HAP-1 (cell line): ENCODE measurements around the gene CMTM4.
"Not testable (repeated sequence)": the region's sequence is repeated elsewhere in the genome, so short reads cannot be mapped to it uniquely, and the experiment has no call there.

ENCODE experiments used
- DNase-seq, 2 experiments: peaks; one replicate each; pipeline ENCODE4 v3.0.0-alpha.2; 2016 to 2020; ENCODE audit warnings: low spot score in 2 of 2
- H3K27me3 ChIP-seq: fragments of 250-450 bp; sonication (Bioruptor Pico); 2 replicates; pipeline ENCODE4 v1.5.1; 2020; ENCODE audit warnings: low read depth, mild to moderate bottlenecking, moderate library complexity
- H3K36me3 ChIP-seq: fragments of 250-450 bp; sonication (Bioruptor Pico); replicated peaks from 2 replicates; pipeline ENCODE4 v1.5.1; 2020; ENCODE audit warnings: mild to moderate bottlenecking
- H3K4me1 ChIP-seq: fragments of 250-450 bp; sonication (Bioruptor Pico); 2 replicates; pipeline ENCODE4 v1.5.1; 2020; ENCODE audit warnings: mild to moderate bottlenecking
- H3K4me3 ChIP-seq: fragments of 250-450 bp; sonication (Bioruptor Pico); 2 replicates; pipeline ENCODE4 v1.5.1; 2020; ENCODE audit warnings: mild to moderate bottlenecking, moderate library complexity
- H3K9me3 ChIP-seq: fragments of 250-450 bp; sonication (Bioruptor Pico); 2 replicates; pipeline ENCODE4 v1.5.1; 2020; ENCODE audit warnings: mild to moderate bottlenecking, moderate library complexity
- in situ Hi-C: fragments of 300-500 bp; cut with MboI; formaldehyde crosslinking; loops from 3 replicates; pipeline ENCODE4 v1.14.3; 2020; ENCODE audit warnings: low sequenced_read_pairs, inconsistent platforms, mixed read lengths

CMTM4 gene

DNA sequence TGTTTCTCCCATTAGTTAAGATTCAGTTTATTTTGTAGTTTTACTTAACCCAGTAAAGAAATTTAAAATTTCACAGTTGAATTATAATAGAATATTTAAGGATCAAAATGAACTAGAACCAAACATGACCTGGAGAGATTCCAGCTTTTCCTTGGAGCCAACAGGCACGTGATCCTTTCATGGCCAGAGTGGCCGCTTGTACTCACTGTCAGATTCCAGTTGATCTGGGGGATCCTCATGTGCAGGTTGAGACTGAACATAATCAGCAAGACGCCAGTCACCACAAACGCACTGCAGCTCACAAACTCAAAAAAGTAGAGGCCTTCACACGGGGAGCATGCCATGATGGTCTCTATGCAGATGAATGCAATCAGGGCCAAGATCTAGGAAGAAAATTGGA is 60.3 kb downstream of the CMTM4 start:
- Histone ChIP-seq H3K36me3 (peaks cover 18% of the 10 kb centered on the region), H3K4me3 (no peak overlapping the region), H3K9me3 (no peaks in the 10 kb centered on the region), H3K27me3 (no peaks in the 10 kb centered on the region), H3K4me1 (peaks cover 22% of the 10 kb centered on the region)
- in situ Hi-C loops: no loop called here
- no peak for DNase-seq

DNA sequence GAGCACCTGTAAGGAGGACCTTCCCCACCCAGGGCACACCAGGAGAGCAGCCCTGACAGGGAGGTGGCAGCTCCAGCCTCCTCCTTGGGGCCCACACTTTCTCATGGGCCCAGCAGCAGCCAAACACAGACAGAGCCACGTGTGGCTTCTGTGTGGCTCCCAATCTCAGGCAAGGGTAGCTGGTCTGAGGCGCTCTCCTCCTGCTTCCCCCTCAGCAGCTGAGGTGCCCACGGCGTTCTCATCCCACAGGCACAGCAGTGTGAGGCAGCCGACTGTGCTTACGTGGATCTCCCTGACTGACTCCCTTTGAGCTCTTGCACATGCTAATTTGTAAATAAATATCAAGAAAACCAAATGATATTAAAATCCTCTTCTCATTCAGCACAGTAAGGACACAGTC is 61.1 kb downstream of the CMTM4 start:
- H3K4me1 ChIP-seq: peaks cover 21% of the 10 kb centered on the region
- DNase-seq: no peak
- H3K9me3 ChIP-seq: no peaks in the 10 kb centered on the region
- peaks cover 18% of the 10 kb centered on the region for H3K36me3 ChIP-seq
- in situ Hi-C loops: no loop called here
- H3K27me3 ChIP-seq: no peaks in the 10 kb centered on the region
- H3K4me3 ChIP-seq: no peak overlapping the region

DNA sequence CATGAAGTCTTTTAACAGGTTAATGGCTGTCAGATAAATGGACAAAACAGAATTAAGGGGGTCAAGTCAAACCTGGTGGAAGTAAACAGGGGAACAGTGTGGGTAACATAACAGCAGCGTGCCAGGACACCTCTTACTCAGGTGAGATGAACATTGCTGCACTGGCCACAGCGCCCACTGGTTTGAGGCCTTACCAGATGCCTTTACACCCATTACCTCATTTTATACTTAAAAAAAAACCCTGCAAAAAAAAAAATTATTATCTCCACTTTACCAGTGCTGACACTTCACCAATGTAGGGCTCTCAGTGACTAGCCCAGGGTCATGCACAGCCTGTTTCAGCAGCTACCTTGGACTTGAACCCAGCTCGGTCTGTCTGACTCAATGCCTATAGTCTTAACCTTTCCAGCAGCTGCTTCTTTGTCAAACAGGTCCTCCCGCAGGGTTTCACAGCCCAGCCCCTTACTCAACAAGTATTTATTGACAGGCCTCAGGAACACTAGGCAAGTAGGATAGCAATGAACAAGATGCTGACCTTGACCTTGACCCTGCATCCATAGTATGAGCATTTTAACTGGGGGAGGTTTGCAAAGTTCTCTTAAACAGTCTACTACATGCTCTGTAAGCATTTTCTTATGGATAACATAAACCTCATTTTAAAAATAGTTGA is 61.9 kb downstream of the CMTM4 start:
- H3K27me3 ChIP-seq: no peaks in the 10 kb centered on the region
- in situ Hi-C loops: no loop called here
- H3K4me3 ChIP-seq: no peak overlapping the region
- peaks cover 20% of the 10 kb centered on the region for H3K36me3 ChIP-seq
- H3K9me3 ChIP-seq: no peaks in the 10 kb centered on the region
- H3K4me1 ChIP-seq: peaks cover 17% of the 10 kb centered on the region
- no peak for DNase-seq

DNA sequence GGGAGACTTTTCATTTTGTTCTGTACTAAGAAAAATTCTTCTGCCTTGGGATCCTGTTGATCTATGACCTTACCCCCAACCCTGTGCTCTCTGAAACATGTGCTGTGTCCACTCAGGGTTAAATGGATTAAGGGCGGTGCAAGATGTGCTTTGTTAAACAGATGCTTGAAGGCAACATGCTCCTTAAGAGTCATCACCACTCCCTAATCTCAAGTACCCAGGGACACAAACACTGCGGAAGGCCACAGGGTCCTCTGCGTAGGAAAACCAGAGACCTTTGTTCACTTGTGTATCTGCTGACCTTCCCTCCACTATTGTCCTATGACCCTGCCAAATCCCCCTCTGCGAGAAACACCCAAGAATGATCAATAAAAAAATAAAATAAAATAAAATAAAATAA is 65.0 kb downstream of the CMTM4 start:
- H3K4me3 ChIP-seq, H3K9me3 ChIP-seq, H3K27me3 ChIP-seq, in situ Hi-C loops, DNase-seq: not testable (repeated sequence)
- peaks cover 18% of the 10 kb centered on the region for H3K36me3 ChIP-seq
- peaks cover 11% of the 10 kb centered on the region for H3K4me1 ChIP-seq

DNA sequence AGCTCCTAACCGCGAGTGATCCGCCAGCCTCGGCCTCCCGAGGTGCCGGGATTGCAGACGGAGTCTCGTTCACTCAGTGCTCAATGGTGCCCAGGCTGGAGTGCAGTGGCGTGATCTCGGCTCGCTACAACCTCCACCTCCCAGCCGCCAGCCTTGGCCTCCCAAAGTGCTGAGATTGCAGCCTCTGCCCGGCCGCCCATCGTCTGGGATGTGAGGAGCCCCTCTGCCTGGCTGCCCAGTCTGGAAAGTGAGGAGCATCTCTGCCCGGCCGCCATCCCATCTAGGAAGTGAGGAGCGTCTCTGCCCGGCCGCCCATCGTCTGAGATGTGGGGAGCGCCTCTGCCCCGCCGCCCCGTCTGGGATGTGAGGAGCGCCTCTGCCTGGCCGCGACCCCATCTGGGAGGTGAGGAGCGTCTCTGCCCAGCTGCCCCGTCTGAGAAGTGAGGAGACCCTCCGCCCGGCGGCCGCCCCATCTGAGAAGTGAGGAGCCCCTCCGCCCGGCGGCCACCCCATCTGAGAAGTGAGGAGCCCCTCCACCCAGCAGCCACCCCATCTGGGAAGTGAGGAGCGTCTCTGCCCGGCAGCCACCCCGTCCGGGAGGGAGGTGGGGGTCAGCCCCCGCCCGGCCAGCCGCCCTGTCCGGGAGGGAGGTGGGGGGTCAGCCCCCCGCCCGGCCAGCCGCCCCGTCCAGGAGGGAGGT is 65.8 kb downstream of the CMTM4 start:
- peaks cover 12% of the 10 kb centered on the region for H3K36me3 ChIP-seq
- in situ Hi-C loops: not testable (repeated sequence)

DNA sequence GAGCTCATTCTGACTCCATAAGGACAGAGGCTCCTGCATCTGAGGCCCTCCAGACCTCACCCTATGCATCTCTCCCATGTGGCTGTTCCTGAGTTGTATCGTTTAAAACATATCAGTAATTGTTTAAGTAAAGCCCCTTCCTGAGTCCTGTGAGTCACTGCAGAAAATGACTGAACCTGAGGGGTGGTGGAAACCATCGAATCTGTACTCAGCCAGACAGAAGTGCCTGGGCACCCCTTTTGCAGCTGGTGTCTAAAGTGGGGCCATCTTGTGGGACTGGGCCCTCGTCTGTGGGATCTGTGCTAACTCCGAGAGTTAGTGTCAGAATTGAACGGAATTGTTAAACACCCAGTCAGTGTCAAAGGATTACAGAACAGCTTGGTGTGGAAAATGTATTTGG is 66.7 kb downstream of the CMTM4 start:
- in situ Hi-C loops: no loop called here
- Histone ChIP-seq H3K27me3 (no peaks in the 10 kb centered on the region), H3K4me1 (peaks cover 11% of the 10 kb centered on the region), H3K36me3 (peaks cover 10% of the 10 kb centered on the region), H3K9me3 (no peaks in the 10 kb centered on the region), H3K4me3 (no peak overlapping the region)
- DNase-seq: no peak

More for the DNA sequence above, 65.8 kb downstream of the CMTM4 start:
- not testable (repeated sequence) for DNase-seq, H3K27me3 ChIP-seq, H3K9me3 ChIP-seq, H3K4me3 ChIP-seq
- H3K4me1 ChIP-seq: peaks cover 11% of the 10 kb centered on the region

DNA sequence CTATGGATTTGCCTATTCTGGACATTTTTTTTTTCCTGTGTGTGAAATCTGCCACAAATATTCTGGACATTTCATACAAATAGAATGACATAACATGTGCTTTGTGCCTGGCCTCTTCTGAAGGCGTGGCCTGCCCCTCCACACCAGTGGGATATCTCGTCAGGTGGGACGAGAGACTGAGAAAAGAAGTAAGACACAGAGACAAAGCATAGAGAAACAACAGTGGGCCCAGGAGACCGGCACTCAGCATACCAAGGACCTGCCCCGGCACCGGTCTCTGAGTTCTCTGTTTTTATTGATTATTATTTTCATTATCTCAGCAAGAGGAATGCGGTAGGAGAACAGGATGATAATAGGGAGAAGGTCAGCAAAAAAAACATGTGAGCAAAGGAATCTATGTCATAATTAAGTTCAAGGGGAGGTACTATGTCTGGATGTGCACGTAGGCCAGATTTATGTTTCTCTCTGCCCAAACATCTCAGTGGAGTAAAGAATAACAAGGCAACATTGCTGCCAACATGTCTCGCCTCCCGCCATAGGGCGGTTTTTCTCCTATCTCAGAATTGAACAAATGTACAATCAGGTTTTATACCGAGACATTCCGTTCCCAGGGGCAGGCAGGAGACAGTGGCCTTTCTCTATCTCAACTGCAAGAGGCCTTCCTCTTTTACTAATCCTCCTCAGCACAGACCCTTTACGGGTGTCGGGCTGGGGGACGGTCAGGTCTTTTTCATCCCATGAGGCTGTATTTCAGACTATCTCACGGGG is 68.7 kb downstream of the CMTM4 start:
- H3K4me3 ChIP-seq, DNase-seq, H3K27me3 ChIP-seq, in situ Hi-C loops, H3K9me3 ChIP-seq: not testable (repeated sequence)
- Histone ChIP-seq H3K4me1 (peaks cover 11% of the 10 kb centered on the region), H3K36me3 (peaks cover 15% of the 10 kb centered on the region)

DNA sequence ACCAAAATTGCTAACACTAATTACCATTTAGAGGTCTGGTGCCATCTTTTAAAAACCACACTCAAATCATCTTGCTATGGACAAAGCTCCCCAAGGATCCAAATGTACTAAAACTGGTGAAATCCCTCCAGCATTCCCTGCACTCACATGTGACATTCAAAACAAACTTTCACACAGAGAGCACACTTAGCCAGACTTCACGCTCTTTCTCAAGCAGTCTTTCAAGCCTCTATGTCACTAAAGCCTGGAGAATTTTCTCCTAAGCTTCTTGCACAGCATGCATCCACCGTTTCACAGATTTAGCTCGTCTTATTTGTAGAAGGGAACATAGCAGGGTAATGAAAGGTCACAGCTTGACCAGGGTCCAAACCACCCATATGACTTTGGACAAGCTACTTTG is 72.8 kb downstream of the CMTM4 start:
- Histone ChIP-seq H3K4me1 (no peaks in the 10 kb centered on the region), H3K4me3 (no peak overlapping the region), H3K36me3 (peaks cover 41% of the 10 kb centered on the region), H3K27me3 (no peaks in the 10 kb centered on the region), H3K9me3 (no peaks in the 10 kb centered on the region)
- DNase-seq: no peak
- in situ Hi-C loops: no loop called here

DNA sequence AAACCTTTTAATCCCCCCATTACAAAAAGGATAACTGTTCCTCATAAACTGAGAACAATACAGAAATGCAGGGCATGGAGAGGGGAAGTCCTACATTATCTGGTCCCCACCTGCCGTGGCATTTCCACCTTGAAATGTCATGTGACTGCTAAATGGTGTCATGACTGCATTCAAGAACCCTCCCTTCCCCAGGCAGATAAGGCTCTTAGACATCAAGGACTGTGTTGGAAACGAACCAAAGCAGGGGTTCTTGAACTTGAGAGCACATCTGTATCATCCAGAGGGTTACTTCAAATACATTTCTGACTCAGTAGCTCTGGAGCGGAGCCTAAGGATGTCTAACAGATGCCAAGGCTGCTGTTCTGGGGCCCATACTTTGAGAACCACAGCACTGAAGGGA is 73.7 kb downstream of the CMTM4 start:
- no peak for DNase-seq
- Histone ChIP-seq H3K27me3 (no peaks in the 10 kb centered on the region), H3K36me3 (peaks cover 47% of the 10 kb centered on the region), H3K9me3 (no peaks in the 10 kb centered on the region), H3K4me1 (no peaks in the 10 kb centered on the region), H3K4me3 (no peak overlapping the region)
- in situ Hi-C loops: no loop called here

DNA sequence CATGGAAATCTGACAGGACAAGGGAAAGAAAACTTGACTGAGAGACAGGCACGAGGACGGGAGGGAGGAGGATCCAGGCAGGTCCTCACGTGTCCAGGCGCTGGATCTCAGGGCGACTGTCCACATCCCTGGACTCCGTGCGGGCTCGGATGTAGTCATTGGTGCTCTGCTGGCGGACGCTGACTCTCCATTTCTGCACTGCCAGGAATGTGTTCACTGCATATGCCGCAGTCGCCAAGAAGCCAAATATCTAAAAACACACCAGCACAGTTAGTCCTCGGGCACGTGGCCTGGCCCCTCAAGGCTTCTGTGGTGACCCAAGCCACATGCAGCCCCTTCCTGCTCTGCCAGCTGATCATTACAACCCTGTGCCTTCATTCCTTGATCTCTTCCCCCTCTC is 74.6 kb downstream of the CMTM4 start:
- in situ Hi-C loops: no loop called here

DNA sequence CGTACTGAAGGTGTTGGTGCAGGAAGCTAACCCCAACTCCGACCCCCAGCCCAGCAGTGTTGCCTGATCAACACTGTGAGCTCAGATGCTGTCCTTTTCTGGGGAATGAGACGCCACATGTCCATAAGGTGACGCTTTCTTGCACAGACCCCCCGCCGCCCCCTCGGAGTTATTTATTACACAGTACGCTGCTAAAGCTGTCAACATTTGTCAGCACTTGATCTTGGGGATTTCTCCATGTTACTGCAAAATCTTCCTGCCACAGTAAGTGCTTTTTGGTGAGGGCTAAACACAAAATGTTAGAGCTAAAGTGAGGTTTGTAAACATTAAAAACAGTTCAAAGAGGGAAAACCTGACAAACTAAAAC is 76.1 kb downstream of the CMTM4 start:
- Histone ChIP-seq H3K27me3 (no peaks in the 10 kb centered on the region), H3K4me1 (no peaks in the 10 kb centered on the region), H3K9me3 (no peaks in the 10 kb centered on the region), H3K4me3 (no peak overlapping the region), H3K36me3 (peaks cover 63% of the 10 kb centered on the region)
- in situ Hi-C loops: no loop called here
- DNase-seq: no peak

More for the DNA sequence above, 74.6 kb downstream of the CMTM4 start:
- Histone ChIP-seq H3K27me3 (no peaks in the 10 kb centered on the region), H3K9me3 (no peaks in the 10 kb centered on the region), H3K4me1 (no peaks in the 10 kb centered on the region), H3K4me3 (no peak overlapping the region), H3K36me3 (peaks cover 52% of the 10 kb centered on the region)
- DNase-seq: no peak

DNA sequence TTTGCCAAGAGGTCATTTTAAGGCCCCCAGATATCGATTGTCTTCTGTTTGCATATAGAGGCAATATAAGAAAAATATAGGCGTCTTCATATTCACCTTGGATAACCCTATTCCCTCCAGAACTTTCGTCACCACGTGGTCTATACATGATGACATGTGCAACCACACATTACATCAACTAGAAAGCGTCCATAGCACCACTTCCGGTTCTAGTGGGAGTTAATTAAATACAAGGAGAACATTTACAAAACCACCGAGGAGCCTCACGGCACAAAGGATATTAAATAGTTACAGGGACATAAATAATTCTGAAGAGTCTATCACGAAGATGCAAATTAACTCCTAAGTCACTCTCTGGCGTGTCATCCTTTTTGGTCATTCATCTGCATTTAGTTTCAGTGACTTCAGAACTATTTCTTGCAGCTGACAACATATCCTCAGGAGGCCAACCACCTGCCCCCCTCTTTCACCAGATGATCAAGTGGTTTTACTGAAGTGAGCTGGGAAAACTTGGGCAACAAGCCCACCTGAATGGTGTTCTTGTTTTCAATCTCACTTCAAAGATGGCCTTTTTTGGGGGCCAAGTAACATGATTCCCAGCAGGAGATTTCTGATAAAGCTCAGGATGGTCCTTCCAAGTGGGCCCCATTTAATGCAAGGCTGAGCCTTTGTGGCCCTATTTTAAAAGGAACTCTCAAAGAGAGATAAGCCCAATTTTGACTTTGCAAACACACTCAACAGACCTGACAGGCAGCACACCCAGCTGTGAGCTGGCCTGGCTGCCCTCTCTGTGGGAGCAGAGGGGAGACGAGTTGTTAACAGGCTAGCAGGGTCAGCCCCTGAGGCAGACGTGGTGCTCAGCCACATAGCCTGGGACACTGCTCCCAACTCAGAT is 76.8 kb downstream of the CMTM4 start:
- in situ Hi-C loops: no loop called here
- no peaks in the 10 kb centered on the region for H3K27me3 ChIP-seq
- H3K9me3 ChIP-seq: no peaks in the 10 kb centered on the region
- H3K4me1 ChIP-seq: no peaks in the 10 kb centered on the region
- H3K4me3 ChIP-seq: no peak overlapping the region
- peaks cover 68% of the 10 kb centered on the region for H3K36me3 ChIP-seq
- no peak for DNase-seq

DNA sequence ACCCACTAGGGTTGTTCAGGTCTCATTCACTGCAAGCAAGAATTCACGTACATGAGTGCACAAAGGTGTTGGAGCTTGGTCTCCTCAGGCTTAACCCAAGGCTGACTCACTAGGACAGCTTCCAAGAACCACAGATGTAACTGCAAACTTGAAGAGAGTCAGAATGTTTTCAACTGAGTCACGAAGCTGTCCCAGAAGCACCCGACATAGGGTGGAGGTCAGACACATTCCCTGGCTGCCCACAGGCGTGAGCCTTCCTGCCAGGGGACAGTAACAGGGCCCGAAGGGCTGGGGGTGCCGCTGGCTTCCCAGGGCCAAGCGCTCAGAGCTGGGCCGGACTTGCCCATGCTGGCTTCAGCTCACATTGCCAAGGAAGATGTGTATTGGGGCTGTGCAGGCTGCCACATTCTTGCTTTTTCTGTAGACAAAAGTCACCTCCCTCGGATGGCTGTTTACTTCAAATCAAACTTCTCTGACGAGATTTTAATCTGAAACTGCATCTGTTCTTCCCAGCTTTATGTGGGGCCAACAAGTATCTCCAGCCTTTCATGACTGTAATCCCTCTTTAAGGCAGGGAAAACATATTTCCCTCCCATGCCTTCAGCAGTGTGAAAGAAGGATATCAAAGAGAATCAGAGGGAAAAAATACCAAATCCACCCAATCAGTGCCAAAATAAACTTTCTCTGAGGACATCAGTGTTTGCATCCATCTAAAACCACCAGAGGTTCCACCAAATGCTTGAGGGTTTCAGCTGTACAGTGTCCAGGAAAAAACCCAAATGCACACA is 77.8 kb downstream of the CMTM4 start:
- H3K4me1 ChIP-seq: no peaks in the 10 kb centered on the region
- no peak for DNase-seq
- no peaks in the 10 kb centered on the region for H3K9me3 ChIP-seq
- in situ Hi-C loops: no loop called here
- H3K36me3 ChIP-seq: peaks cover 77% of the 10 kb centered on the region
- H3K4me3 ChIP-seq: no peak overlapping the region
- H3K27me3 ChIP-seq: no peaks in the 10 kb centered on the region
